K562 (cell line): ENCODE results near the gene BMAL2. TPM values are rescaled to one million over a fixed set of nuclear protein-coding genes. Genes with fewer than 3 reads are reported as not detected.

ENCODE experiments used
- ARID4B ChIP-seq: sonication (generic); formaldehyde crosslinking; IDR thresholded peaks from 2 replicates; pipeline ENCODE4 v1.8.0; 2022; ENCODE audit warnings: mild to moderate bottlenecking, missing genetic modification reagents
- CHAMP1 ChIP-seq: fragments of 450-650 bp; IDR thresholded peaks from 2 replicates; pipeline ENCODE4 v1.6.1; 2016; ENCODE audit warnings: mild to moderate bottlenecking
- CHD1 ChIP-seq: fragments of 200-600 bp; sonication (generic); IDR thresholded peaks from one replicate; pipeline ENCODE4 v1.6.1; 2012; ENCODE audit warnings: mild to moderate bottlenecking, moderate library complexity, low read length, inconsistent platforms
- CREB5 ChIP-seq: fragments of 250-450 bp; sonication (Bioruptor Pico); IDR thresholded peaks from 2 replicates; pipeline ENCODE4 v1.5.0; 2020; ENCODE audit warnings: mild to moderate bottlenecking
- DMBX1 ChIP-seq: fragments of 250-450 bp; sonication (Bioruptor Pico); IDR thresholded peaks from 2 replicates; pipeline ENCODE4 v1.8.0; 2022; ENCODE audit warnings: inconsistent platforms, mild to moderate bottlenecking, moderate library complexity, borderline replicate concordance
- ETV6 ChIP-seq, 3 experiments: fragments of 150-350 bp in 1 of 3; sonication (generic) in 1 of 3; formaldehyde crosslinking in 1 of 3; IDR thresholded peaks; 2 replicates each; pipeline versions ENCODE4 v1.6.1 to v1.8.0; 2014 to 2022; ENCODE audit warnings: borderline replicate concordance in 2 of 3, low read depth in 2 of 3, antibody characterized with exemption in 1 of 3, low read length in 1 of 3, mild to moderate bottlenecking in 1 of 3, missing genetic modification reagents in 1 of 3
- NBN ChIP-seq: fragments of 450-650 bp; IDR thresholded peaks from 2 replicates; pipeline ENCODE4 v1.6.1; 2016; ENCODE audit warnings: low read depth, mild to moderate bottlenecking
- PATZ1 ChIP-seq: fragments of 250-450 bp; sonication (Bioruptor Pico); IDR thresholded peaks from 2 replicates; pipeline ENCODE4 v1.5.0; 2020; ENCODE audit warnings: mild to moderate bottlenecking, borderline replicate concordance
- ZNF518B ChIP-seq: fragments of 250-450 bp; sonication (Bioruptor Pico); IDR thresholded peaks from 2 replicates; pipeline ENCODE4 v1.5.0; 2021; ENCODE audit warnings: mild to moderate bottlenecking, moderate library complexity
- polyA plus RNA-seq, 8 experiments: library from polyadenylated mRNA; depleted of rRNA in 4 of 8; stranded (reverse) in 5 of 8; unstranded in 3 of 8; fragments of >200 nt; fragmentation: Nextera tagmentation in 2 of 8; fragmentation: Illumina TruSeq in 1 of 8; extraction: Ambion mirVana in 2 of 8; extraction: Trizol in 1 of 8; gene quantifications; 2 replicates each; pipeline versions ENCODE4 v1.2.1 to v1.2.3, GENCODE V29; 2011 to 2014; ENCODE audit warnings: inconsistent platforms in 1 of 8, missing spikeins in 1 of 8
- total RNA-seq, 7 experiments: library from RNA; depleted of rRNA in 6 of 7; stranded (reverse); fragments of >200 nt in 6 of 7; fragmentation: Illumina TruSeq in 2 of 7; extraction: Trizol in 2 of 7; gene quantifications; 2 replicates each; pipeline versions ENCODE4 v1.2.1 to v1.2.3, GENCODE V29; 2011 to 2021; ENCODE audit warnings: low replicate concordance in 1 of 7

The BMAL2 gene
- total and polyA plus RNA-seq, 9 of the 15 experiments (the other 6 are each of a cell fraction or from before 2014, with no cell fraction given): 0.01 to 1.1 (median 0.50) TPM

- TF ChIP-seq PATZ1 (no peak), ZNF518B (CRISPR knock-in tag) (no peak), CHAMP1 (no peak), NBN (no peak), CREB5 (no peak), ARID4B (CRISPR knock-in tag) (0 out of 2 replicates have a peak, but pooled peaks have one; percentile 35), ETV6 (IDR thresholded peaks at IDR 0.05; ENCODE audit: borderline replicate concordance in 1 of 2, low read depth in 2 of 2, low read length in 1 of 2) (no peak), ETV6 (CRISPR knock-in tag; IDR thresholded peaks at IDR 0.05; ENCODE audit: borderline replicate concordance) (no peak), DMBX1 (no peak), CHD1 (peak; percentile 29)
Observed at GRCh38 chr12:27332714-27333402, at the start of gene BMAL2 (continued).
